Measurements from ENCODE around the gene AOPEP.
A peak's percentile ranks its signal among the peaks of the same experiment; 100 is the strongest.

The AOPEP gene

GRCh38 chr9:95005278-95006143 lies 279.0 kb downstream of the AOPEP start:
- H3K27ac ChIP-seq: peak overlapping the region; percentile 66
- H3K36me3 ChIP-seq: 0 out of 2 replicates have a peak, but pooled peaks cover 7% of the 10 kb centered on the region
- TF ChIP-seq Cebpa-rat (IDR thresholded peaks at IDR 0.05): no peak
- H4K20me1 ChIP-seq: peaks cover 44% of the 10 kb centered on the region
- no peaks in the 10 kb centered on the region for H3K9me3 ChIP-seq
- peaks cover 19% of the 10 kb centered on the region for H3K4me1 ChIP-seq
- peak overlapping the region; percentile 69; the same call in 1 of the 2 replicates for H3K9ac ChIP-seq
- H3K4me3 ChIP-seq: peak overlapping the region; percentile 76
- H3K4me2 ChIP-seq: peak overlapping the region; percentile 91
- peaks cover 71% of the 10 kb centered on the region for H3K27me3 ChIP-seq

- Histone ChIP-seq H3K4me3 (no peak overlapping the region), H3K9ac (no peak overlapping the region), H4K20me1 (peaks cover 44% of the 10 kb centered on the region), H3K27me3 (peaks cover 59% of the 10 kb centered on the region), H3K9me3 (no peaks in the 10 kb centered on the region), H3K4me2 (0 out of 2 replicates have a peak overlapping the region, but pooled peaks have one; percentile 91), H3K4me1 (peaks cover 19% of the 10 kb centered on the region), H3K36me3 (peaks cover 12% of the 10 kb centered on the region; the same call in 1 of the 2 replicates), H3K27ac (no peak overlapping the region)
- TF ChIP-seq Cebpa-rat (IDR thresholded peaks at IDR 0.05): no peak
Measured at GRCh38 chr9:95007226-95007869, 280.8 kb downstream of the AOPEP start.

- H3K27me3 ChIP-seq: peaks cover 50% of the 10 kb centered on the region
- TF ChIP-seq Cebpa-rat (IDR thresholded peaks at IDR 0.05): no peak
- no peak overlapping the region for H3K9ac ChIP-seq
- H3K27ac ChIP-seq: no peak overlapping the region
- no peak overlapping the region for H3K4me2 ChIP-seq
- H3K4me1 ChIP-seq: peaks cover 19% of the 10 kb centered on the region
- peaks cover 35% of the 10 kb centered on the region for H4K20me1 ChIP-seq
- H3K36me3 ChIP-seq: peaks cover 12% of the 10 kb centered on the region; the same call in 1 of the 2 replicates
- H3K4me3 ChIP-seq: no peak overlapping the region
- H3K9me3 ChIP-seq: no peaks in the 10 kb centered on the region
Measured at GRCh38 chr9:95008151-95008771, 281.8 kb downstream of the AOPEP start.

- Histone ChIP-seq H3K4me2 (no peak overlapping the region), H3K27me3 (peaks cover 38% of the 10 kb centered on the region), H3K9ac (no peak overlapping the region), H4K20me1 (peaks cover 23% of the 10 kb centered on the region), H3K9me3 (no peaks in the 10 kb centered on the region), H3K4me3 (no peak overlapping the region), H3K4me1 (peaks cover 9% of the 10 kb centered on the region; the same call in 1 of the 2 replicates), H3K27ac (no peak overlapping the region), H3K36me3 (peaks cover 17% of the 10 kb centered on the region; the same call in 1 of the 2 replicates)
- no peak for TF ChIP-seq Cebpa-rat (IDR thresholded peaks at IDR 0.05)
Measured at GRCh38 chr9:95009459-95009858, 283.0 kb downstream of the AOPEP start.

- Histone ChIP-seq H3K9me3 (no peaks in the 10 kb centered on the region), H3K27me3 (peaks cover 30% of the 10 kb centered on the region), H3K36me3 (peaks cover 17% of the 10 kb centered on the region), H4K20me1 (peaks cover 16% of the 10 kb centered on the region), H3K4me2 (no peak overlapping the region), H3K4me3 (no peak overlapping the region), H3K4me1 (peaks cover 4% of the 10 kb centered on the region; the same call in 1 of the 2 replicates), H3K27ac (no peak overlapping the region), H3K9ac (no peak overlapping the region)
- no peak for TF ChIP-seq Cebpa-rat (IDR thresholded peaks at IDR 0.05)
Measured at GRCh38 chr9:95010431-95010838, 283.9 kb downstream of the AOPEP start.

GRCh38 chr9:95012035-95012708 lies 285.7 kb downstream of the AOPEP start:
- Histone ChIP-seq H3K4me2 (no peak overlapping the region), H3K27ac (no peak overlapping the region), H3K9me3 (no peaks in the 10 kb centered on the region), H3K9ac (no peak overlapping the region), H3K4me3 (no peak overlapping the region), H4K20me1 (no peaks in the 10 kb centered on the region), H3K4me1 (no peaks in the 10 kb centered on the region), H3K27me3 (peaks cover 13% of the 10 kb centered on the region), H3K36me3 (peaks cover 32% of the 10 kb centered on the region)
- TF ChIP-seq Cebpa-rat (IDR thresholded peaks at IDR 0.05): no peak

- no peak overlapping the region for H3K27ac ChIP-seq
- no peak overlapping the region for H3K4me2 ChIP-seq
- no peak overlapping the region for H3K4me3 ChIP-seq
- H4K20me1 ChIP-seq: no peaks in the 10 kb centered on the region
- TF ChIP-seq Cebpa-rat (IDR thresholded peaks at IDR 0.05): no peak
- peaks cover 7% of the 10 kb centered on the region for H3K27me3 ChIP-seq
- H3K9ac ChIP-seq: no peak overlapping the region
- H3K4me1 ChIP-seq: no peaks in the 10 kb centered on the region
- H3K36me3 ChIP-seq: peaks cover 39% of the 10 kb centered on the region
- no peaks in the 10 kb centered on the region for H3K9me3 ChIP-seq
Measured at GRCh38 chr9:95012902-95013301, 286.4 kb downstream of the AOPEP start.

GRCh38 chr9:95014917-95015316 lies 288.4 kb downstream of the AOPEP start:
- Histone ChIP-seq H3K9me3 (no peaks in the 10 kb centered on the region), H3K36me3 (peaks cover 48% of the 10 kb centered on the region), H3K4me2 (no peak overlapping the region), H3K9ac (no peak overlapping the region), H3K4me3 (no peak overlapping the region), H3K27ac (no peak overlapping the region), H4K20me1 (no peaks in the 10 kb centered on the region), H3K4me1 (no peaks in the 10 kb centered on the region), H3K27me3 (no peaks in the 10 kb centered on the region)
- no peak for TF ChIP-seq Cebpa-rat (IDR thresholded peaks at IDR 0.05)

GRCh38 chr9:95015569-95015968 lies 289.1 kb downstream of the AOPEP start:
- H3K27me3 ChIP-seq: no peaks in the 10 kb centered on the region
- H3K9me3 ChIP-seq: no peaks in the 10 kb centered on the region
- H4K20me1 ChIP-seq: no peaks in the 10 kb centered on the region
- no peaks in the 10 kb centered on the region for H3K4me1 ChIP-seq
- TF ChIP-seq Cebpa-rat (IDR thresholded peaks at IDR 0.05): no peak
- no peak overlapping the region for H3K9ac ChIP-seq
- H3K36me3 ChIP-seq: peaks cover 54% of the 10 kb centered on the region
- H3K4me2 ChIP-seq: no peak overlapping the region
- no peak overlapping the region for H3K27ac ChIP-seq
- no peak overlapping the region for H3K4me3 ChIP-seq

All from BLaER1 (cell line).